PFSK-1 (cell line): Measurements from ENCODE around the gene STN1.
A peak's percentile ranks its signal among the peaks of the same experiment; 100 is the strongest.

Experiments
- FOXP2 ChIP-seq: optimal IDR thresholded peaks from 2 replicates; pipeline ENCODE3; 2011; ENCODE audit warnings: borderline replicate concordance, control low read depth, inconsistent platforms; ENCODE audit not compliant: insufficient read depth; ENCODE audit errors: extremely low read length, extremely low read depth
- POLR2AphosphoS5 ChIP-seq: IDR thresholded peaks from 2 replicates; pipeline ENCODE4 v1.6.1; 2012; ENCODE audit warnings: low read depth, mild to moderate bottlenecking, control low read depth, low read length, moderate library complexity
- REST ChIP-seq, 2 experiments: IDR thresholded peaks; 2 replicates each; pipeline versions ENCODE4 v1.6.1 to v1.8.0; 2011 to 2012; ENCODE audit warnings: low read depth in 2 of 2, low read length in 2 of 2, control low read depth in 1 of 2, inconsistent platforms in 1 of 2, mild to moderate bottlenecking in 1 of 2, moderate library complexity in 1 of 2; ENCODE audit not compliant: insufficient read depth in 1 of 2
- SIN3A ChIP-seq: IDR thresholded peaks from 2 replicates; pipeline ENCODE4 v1.6.1; 2012; ENCODE audit warnings: mild to moderate bottlenecking, low read length, moderate library complexity, borderline replicate concordance; ENCODE audit not compliant: insufficient read depth
- TAF1 ChIP-seq: IDR thresholded peaks from 2 replicates; pipeline ENCODE4 v1.6.1; 2012; ENCODE audit warnings: low read length, control low read depth, borderline replicate concordance; ENCODE audit not compliant: insufficient read depth

STN1 gene

GRCh38 chr10:103923502-103923901 is 5.5 kb upstream of the STN1 start:
- no peak for TF ChIP-seq FOXP2
- TF ChIP-seq POLR2AphosphoS5: no peak
- no peak for TF ChIP-seq REST (IDR thresholded peaks at IDR 0.05; ENCODE audit: insufficient read depth in 1 of 2, low read depth in 2 of 2, low read length in 2 of 2)
- no peak for TF ChIP-seq TAF1
- no peak for TF ChIP-seq SIN3A

GRCh38 chr10:103922659-103923058 is 4.7 kb upstream of the STN1 start:
- TF ChIP-seq REST (IDR thresholded peaks at IDR 0.05; ENCODE audit: insufficient read depth in 1 of 2, low read depth in 2 of 2, low read length in 2 of 2): no peak
- no peak for TF ChIP-seq POLR2AphosphoS5

- no peak for TF ChIP-seq SIN3A
These were observed 3.8 kb upstream of the STN1 start for GRCh38 chr10:103921750-103922195.

- no peak for TF ChIP-seq FOXP2
- no peak for TF ChIP-seq SIN3A
- no peak for TF ChIP-seq TAF1
- no peak for TF ChIP-seq POLR2AphosphoS5
- TF ChIP-seq REST (IDR thresholded peaks at IDR 0.05; ENCODE audit: insufficient read depth in 1 of 2, low read depth in 2 of 2, low read length in 2 of 2): no peak
These were observed 3.3 kb upstream of the STN1 start for GRCh38 chr10:103921248-103921647.

GRCh38 chr10:103919648-103920025 is 1.7 kb upstream of the STN1 start:
- TF ChIP-seq POLR2AphosphoS5: no peak
- no peak for TF ChIP-seq TAF1
- TF ChIP-seq FOXP2: no peak

- TF ChIP-seq TAF1 (no peak), REST (IDR thresholded peaks at IDR 0.05; ENCODE audit: insufficient read depth in 1 of 2, low read depth in 2 of 2, low read length in 2 of 2) (no peak), SIN3A (peak; percentile 48; the same call in 1 of the 2 replicates), POLR2AphosphoS5 (no peak), FOXP2 (no peak)
These were observed 507 bp downstream of the STN1 start for GRCh38 chr10:103917302-103918052.
